Lung (tissue), 12 donors: ENCODE results near the gene SETD1B. TPM values are rescaled to one million over a fixed set of nuclear protein-coding genes. Genes with fewer than 3 reads are reported as not detected.

Experiments
- ATAC-seq: fragments of 200-7000 bp; cut with Tn5 transposase; one replicate; pipeline ENCODE4 v1.9.1; 2020; ENCODE audit warnings: moderate number of reproducible peaks; ENCODE audit not compliant: insufficient read depth, low FRiP score
- DNase-seq, 3 donors: peaks; one replicate each; pipeline ENCODE4 v3.0.0-alpha.2; 2013 to 2017
- H3K27ac ChIP-seq, 2 donors: one replicate each; pipeline ENCODE4 v1.5.1; 2013; ENCODE audit warnings: mild to moderate bottlenecking in 2 of 2, moderate library complexity in 2 of 2, control low read depth in 1 of 2, inconsistent platforms in 1 of 2, low read depth in 1 of 2, low read length in 1 of 2
- H3K27me3 ChIP-seq, 3 donors: one replicate each; pipeline ENCODE4 v1.5.1; 2013; ENCODE audit warnings: low read length in 2 of 3; ENCODE audit not compliant: control insufficient read depth in 3 of 3, insufficient read depth in 3 of 3
- H3K36me3 ChIP-seq, 4 donors: one replicate each; pipeline ENCODE4 v1.5.1; 2013; ENCODE audit warnings: low read length in 4 of 4, mild to moderate bottlenecking in 1 of 4, moderate library complexity in 1 of 4; ENCODE audit not compliant: control insufficient read depth in 4 of 4, insufficient read depth in 4 of 4
- H3K4me1 ChIP-seq, 5 donors: one replicate each; pipeline ENCODE4 v1.5.1; 2013; ENCODE audit warnings: low read length in 5 of 5, mild to moderate bottlenecking in 2 of 5, moderate library complexity in 1 of 5; ENCODE audit not compliant: control insufficient read depth in 5 of 5, insufficient read depth in 5 of 5
- H3K4me3 ChIP-seq: one replicate; pipeline ENCODE4 v1.5.1; 2013; ENCODE audit warnings: mild to moderate bottlenecking, control low read depth, moderate library complexity
- H3K9ac ChIP-seq, 2 donors: one replicate each; pipeline ENCODE4 v1.5.1; 2013; ENCODE audit warnings: low read length in 2 of 2, control low read depth in 1 of 2; ENCODE audit not compliant: insufficient read depth in 1 of 2
- H3K9me3 ChIP-seq, 4 donors: one replicate each; pipeline ENCODE4 v1.5.1; 2013; ENCODE audit warnings: low read length in 3 of 4, mild to moderate bottlenecking in 1 of 4, moderate library complexity in 1 of 4; ENCODE audit not compliant: control insufficient read depth in 4 of 4, insufficient read depth in 3 of 4
- CTCF ChIP-seq: IDR thresholded peaks from 2 replicates; pipeline ENCODE4 v1.5.1; 2012; ENCODE audit warnings: mild to moderate bottlenecking; ENCODE audit errors: control extremely low read depth, extremely low read depth
- WGBS, 2 donors: extraction: QIAGEN DNeasy Blood & Tissue Kit; methylation state at CpG; one replicate each; pipeline ENCODE4 v1.1.7; 2013; 5-methylcytosine and 5-hydroxymethylcytosine counted together
- polyA plus RNA-seq, 2 donors: library from polyadenylated mRNA; stranded (reverse); fragments of 200-250 nt; gene quantifications; one replicate each; pipeline ENCODE4 v1.2.1, GENCODE V29; 2013
- total RNA-seq, 2 donors: library from RNA; depleted of rRNA in 1 of 2; stranded (reverse); fragments of >200 nt in 1 of 2; gene quantifications; one replicate each; pipeline ENCODE4 v1.2.1, GENCODE V29; 2014 to 2021
- donor health status: control.
- donor health status: control.
- donor health status: Bipolar disorder and iron deficiency.
- donor health status: healthy.
- donor health status: DM: yes; HTN: yes; CAD: no.

Gene SETD1B
- total and polyA plus RNA-seq, 4 donors: 7.3 to 28.1 (median 10.4) TPM

GRCh38 chr12:121822393-121823100, 18.7 kb downstream of the SETD1B start:
- 93% methylated on average over 36 to 39 of the region's 39 CpGs for WGBS, 2 donors
- DNase-seq (no peak), ATAC-seq (no peak)

GRCh38 chr12:121823101-121823726, 19.4 kb downstream of the SETD1B start:
- DNase-seq: no peak
- Histone ChIP-seq H3K27me3 (no peaks in the 10 kb centered on the region), H3K4me1 (no peaks in the 10 kb centered on the region), H3K9ac (no peak overlapping the region), H3K27ac (no peak overlapping the region), H3K36me3 (peaks cover 12 to 70% (median 30%) of the 10 kb centered on the region in 4 donors), H3K4me3 (no peak overlapping the region), H3K9me3 (no peaks in the 10 kb centered on the region)
- TF ChIP-seq CTCF: no peak
- ATAC-seq: no peak
- WGBS, 2 donors: 88 to 92% methylated on average over 33 to 36 of the region's 36 CpGs

More at GRCh38 chr12:121822393-121823100, 18.7 kb downstream of the SETD1B start:
- no peak for TF ChIP-seq CTCF
- no peaks in the 10 kb centered on the region for H3K4me1 ChIP-seq
- peaks cover 12 to 67% (median 31%) of the 10 kb centered on the region in 4 donors for H3K36me3 ChIP-seq
- no peak overlapping the region for H3K27ac ChIP-seq
- H3K4me3 ChIP-seq: no peak overlapping the region
- no peak overlapping the region for H3K9ac ChIP-seq
- H3K9me3 ChIP-seq: no peaks in the 10 kb centered on the region
- no peaks in the 10 kb centered on the region for H3K27me3 ChIP-seq

GRCh38 chr12:121823727-121824115, 19.9 kb downstream of the SETD1B start:
- no peak for TF ChIP-seq CTCF
- 85 to 86% methylated on average over 12 of the region's 12 CpGs for WGBS, 2 donors
- H3K27ac ChIP-seq: no peak overlapping the region
- H3K4me1 ChIP-seq: no peaks in the 10 kb centered on the region
- no peak overlapping the region for H3K4me3 ChIP-seq
- ATAC-seq: no peak
- no peaks in the 10 kb centered on the region for H3K9me3 ChIP-seq
- H3K36me3 ChIP-seq: peaks cover 12 to 74% (median 35%) of the 10 kb centered on the region in 4 donors
- H3K9ac ChIP-seq: no peak overlapping the region
- no peaks in the 10 kb centered on the region for H3K27me3 ChIP-seq
- no peak for DNase-seq
